GM18519 (cell line): ENCODE measurements around the gene EIF5B.

Source experiments
- ATAC-seq: cut with Tn5 transposase; IDR thresholded peaks from one replicate; pipeline ENCODE4 v1.9.1; 2021; ENCODE audit warnings: mild to moderate bottlenecking, moderate library complexity; ENCODE audit not compliant: unreplicated experiment, low FRiP score

EIF5B gene

GRCh38 chr2:99404797-99405669, 67.8 kb downstream of the EIF5B start:
- no peak for ATAC-seq

GRCh38 chr2:99406137-99406536, 68.9 kb downstream of the EIF5B start:
- no peak for ATAC-seq

GRCh38 chr2:99410276-99410675, 73.1 kb downstream of the EIF5B start:
- ATAC-seq: no peak

GRCh38 chr2:99414566-99414965, 77.4 kb downstream of the EIF5B start:
- no peak for ATAC-seq

- no peak for ATAC-seq
Measured at GRCh38 chr2:99417396-99417795, 80.2 kb downstream of the EIF5B start.

GRCh38 chr2:99420031-99420430, 82.8 kb downstream of the EIF5B start:
- ATAC-seq: no peak

- ATAC-seq: no peak
Measured at GRCh38 chr2:99420751-99421299, 83.6 kb downstream of the EIF5B start.

GRCh38 chr2:99421469-99421868, 84.3 kb downstream of the EIF5B start:
- no peak for ATAC-seq

- no peak for ATAC-seq
Measured at GRCh38 chr2:99422599-99422998, 85.4 kb downstream of the EIF5B start.

GRCh38 chr2:99424371-99424770, 87.2 kb downstream of the EIF5B start:
- ATAC-seq: no peak

GRCh38 chr2:99425022-99425421, 87.8 kb downstream of the EIF5B start:
- no peak for ATAC-seq

GRCh38 chr2:99430614-99431291, 93.6 kb downstream of the EIF5B start:
- ATAC-seq: no peak

- no peak for ATAC-seq
Measured at GRCh38 chr2:99431587-99432275, 94.5 kb downstream of the EIF5B start.

- ATAC-seq: no peak
Measured at GRCh38 chr2:99433340-99433739, 96.2 kb downstream of the EIF5B start.

- ATAC-seq: no peak
Measured at GRCh38 chr2:99436874-99437273, 99.7 kb downstream of the EIF5B start.

GRCh38 chr2:99439971-99440505, 102.8 kb downstream of the EIF5B start:
- ATAC-seq: no peak

- no peak for ATAC-seq
Measured at GRCh38 chr2:99442837-99443236, 105.6 kb downstream of the EIF5B start.

- no peak for ATAC-seq
Measured at GRCh38 chr2:99444222-99444621, 107.0 kb downstream of the EIF5B start.

GRCh38 chr2:99445065-99445464, 107.9 kb downstream of the EIF5B start:
- ATAC-seq: no peak

GRCh38 chr2:99448556-99448955, 111.4 kb downstream of the EIF5B start:
- ATAC-seq: no peak

GRCh38 chr2:99450199-99450598, 113.0 kb downstream of the EIF5B start:
- no peak for ATAC-seq
